HepG2 (cell line): ENCODE data around the gene PCAT6. TPM values are rescaled to one million over a fixed set of nuclear protein-coding genes. Genes with fewer than 3 reads are reported as not detected.

Experiments used
- ATAC-seq: fragments of 200-7000 bp; cut with Tn5 transposase; 3 replicates; pipeline ENCODE4 v1.9.1; 2020; ENCODE audit warnings: mild to moderate bottlenecking, moderate library complexity
- BruUV-seq: library from RNA; stranded (reverse); fragments of 400-500 nt; replicated peaks from 2 replicates; lab custom pipeline; 2021; lab: Mats Ljungman, UMichigan
- CTCF ChIA-PET: fragments of 300-600 bp; formaldehyde crosslinking; extraction: SDS; loops from one replicate; lab custom pipeline; 2021; ENCODE audit warnings: low total read pairs, inconsistent platforms, low intra/inter-chr PET ratio; lab: Yijun Ruan, JAX
- POLR2A ChIA-PET: fragments of 350-600 bp; sonication (Branson Sonifier 250); formaldehyde crosslinking; loops from one replicate; lab custom pipeline; 2020; ENCODE audit warnings: antibody characterized with exemption, inconsistent platforms; lab: Yijun Ruan, JAX
- DNase-seq: peaks from one replicate; pipeline ENCODE4 v3.0.0-alpha.2; 2015; ENCODE audit warnings: low spot score
- FAIRE-seq: peaks from 3 replicates; lab custom pipeline; 2011; peaks lifted over from hg19 to GRCh38; lab: Jason Lieb, UNC
- H2AFZ ChIP-seq: one replicate; pipeline ENCODE4 v1.6.1; 2011; ENCODE audit warnings: low read length, inconsistent platforms
- H3K27ac ChIP-seq: fragments of 300-600 bp; 3 replicates; pipeline ENCODE4 v1.8.0; 2011; ENCODE audit warnings: mixed run types, mild to moderate bottlenecking, mixed read lengths, low read length, inconsistent platforms; ENCODE audit not compliant: insufficient read depth; ENCODE audit errors: extremely low read length
- H3K27me3 ChIP-seq, 2 experiments: fragments of 200-600 bp in 1 of 2; 2 replicates in 1 of 2; 3 replicates in 1 of 2; pipeline versions ENCODE4 v1.6.0 to v1.8.0; 2011; ENCODE audit warnings: low read length in 2 of 2, mild to moderate bottlenecking in 2 of 2, moderate library complexity in 2 of 2, inconsistent platforms in 1 of 2; ENCODE audit not compliant: insufficient read depth in 2 of 2, control insufficient read depth in 1 of 2
- H3K36me3 ChIP-seq, 2 experiments: fragments of 200-600 bp in 1 of 2; replicated peaks in 1 of 2; 2 replicates in 1 of 2; 3 replicates in 1 of 2; pipeline versions ENCODE4 v1.5.1 to v1.8.0; 2011; ENCODE audit warnings: low read length in 2 of 2, inconsistent platforms in 1 of 2; ENCODE audit not compliant: insufficient read depth in 2 of 2, control insufficient read depth in 1 of 2
- H3K4me1 ChIP-seq: 2 replicates; pipeline ENCODE4 v1.5.1; 2012; ENCODE audit warnings: low read length, inconsistent platforms; ENCODE audit not compliant: insufficient read depth
- H3K4me2 ChIP-seq: 2 replicates; pipeline ENCODE4 v1.6.0; 2011; ENCODE audit warnings: low read depth, low read length, inconsistent platforms
- H3K4me3 ChIP-seq, 3 experiments: fragments of 200-600 bp in 1 of 3; sonication (generic), shearing (Covaris generic) in 1 of 3; replicated peaks in 1 of 3; 2 replicates each; pipeline ENCODE4 v1.5.1; 2011 to 2016; ENCODE audit warnings: low read length in 3 of 3, inconsistent platforms in 2 of 3, low read depth in 2 of 3, mild to moderate bottlenecking in 2 of 3, control low read depth in 1 of 3, mixed read lengths in 1 of 3; ENCODE audit not compliant: insufficient read depth in 1 of 3
- H3K79me2 ChIP-seq: one replicate; pipeline ENCODE4 v1.6.1; 2011; ENCODE audit warnings: low read length, inconsistent platforms; ENCODE audit not compliant: insufficient read depth
- H3K9ac ChIP-seq: 2 replicates; pipeline ENCODE4 v1.6.0; 2011; ENCODE audit warnings: mild to moderate bottlenecking, low read depth, low read length, inconsistent platforms; ENCODE audit not compliant: insufficient read depth
- H3K9me3 ChIP-seq: 2 replicates; pipeline ENCODE4 v1.5.1; 2012; ENCODE audit warnings: mild to moderate bottlenecking, low read length
- H4K20me1 ChIP-seq: 2 replicates; pipeline ENCODE4 v1.6.0; 2011; ENCODE audit warnings: inconsistent platforms, mild to moderate bottlenecking, low read length, moderate library complexity; ENCODE audit not compliant: insufficient read depth
- BORCS8-MEF2B ChIP-seq: sonication (generic); formaldehyde crosslinking; IDR thresholded peaks from 2 replicates; pipeline ENCODE4 v1.8.0; 2022; ENCODE audit warnings: mild to moderate bottlenecking, missing genetic modification reagents
- CREM ChIP-seq, 2 experiments: sonication (generic) in 1 of 2; formaldehyde crosslinking in 1 of 2; IDR thresholded peaks; 2 replicates each; pipeline versions ENCODE4 v1.4.0 to v1.6.1; 2016 to 2020; ENCODE audit warnings: antibody characterized with exemption in 1 of 2, mild to moderate bottlenecking in 1 of 2, missing genetic modification reagents in 1 of 2
- EHMT2 ChIP-seq: fragments of 200-600 bp; sonication (generic); IDR thresholded peaks from 2 replicates; pipeline ENCODE4 v1.7.0; 2017; ENCODE audit warnings: antibody characterized with exemption, low read depth, low read length, borderline replicate concordance
- HOMEZ ChIP-seq: IDR thresholded peaks from 2 replicates; pipeline ENCODE4 v1.6.1; 2016; ENCODE audit warnings: low read depth
- JUNB ChIP-seq: sonication (generic); formaldehyde crosslinking; IDR thresholded peaks from 2 replicates; pipeline ENCODE4 v1.8.0; 2022; ENCODE audit warnings: missing genetic modification reagents, mild to moderate bottlenecking, borderline replicate concordance
- KLF13 ChIP-seq: sonication (generic); formaldehyde crosslinking; IDR thresholded peaks from 2 replicates; pipeline ENCODE4 v1.4.0; 2020; ENCODE audit warnings: mild to moderate bottlenecking, missing genetic modification reagents
- NR2F1 ChIP-seq, 2 experiments: fragments of 450-650 bp in 1 of 2; formaldehyde crosslinking in 1 of 2; IDR thresholded peaks; 2 replicates each; pipeline versions ENCODE4 v1.5.0 to v1.6.1; 2016 to 2020; ENCODE audit warnings: mild to moderate bottlenecking in 1 of 2, missing compliant biosample characterization in 1 of 2, missing genetic modification reagents in 1 of 2, moderate library complexity in 1 of 2
- PLRG1 ChIP-seq: fragments of 450-650 bp; conservative IDR thresholded peaks from 2 replicates; pipeline ENCODE4 v1.6.1; 2016
- RBAK ChIP-seq: sonication (generic); formaldehyde crosslinking; IDR thresholded peaks from 2 replicates; pipeline ENCODE4 v1.5.1; 2020; ENCODE audit warnings: mild to moderate bottlenecking, missing genetic modification reagents
- ZFP36L1 ChIP-seq: sonication (generic); formaldehyde crosslinking; IDR thresholded peaks from 2 replicates; pipeline ENCODE4 v1.8.0; 2022; ENCODE audit warnings: mild to moderate bottlenecking, missing genetic modification reagents, moderate library complexity
- ZKSCAN5 ChIP-seq: sonication (generic); formaldehyde crosslinking; IDR thresholded peaks from 2 replicates; pipeline ENCODE4 v1.5.1; 2020; ENCODE audit warnings: mild to moderate bottlenecking, missing genetic modification reagents
- ZNF235 ChIP-seq: sonication (generic); formaldehyde crosslinking; IDR thresholded peaks from 2 replicates; pipeline ENCODE4 v1.8.1; 2023; ENCODE audit warnings: mild to moderate bottlenecking, missing genetic modification reagents, borderline replicate concordance
- ZNF563 ChIP-seq: sonication (generic); formaldehyde crosslinking; IDR thresholded peaks from 2 replicates; pipeline ENCODE4 v1.8.0; 2022; ENCODE audit warnings: mild to moderate bottlenecking, moderate library complexity, missing genetic modification reagents
- ZNF598 ChIP-seq: sonication (generic); formaldehyde crosslinking; IDR thresholded peaks from 2 replicates; pipeline ENCODE4 v1.5.1; 2020; ENCODE audit warnings: mild to moderate bottlenecking, missing genetic modification reagents, borderline replicate concordance
- ZUFSP ChIP-seq: sonication (generic); formaldehyde crosslinking; IDR thresholded peaks from 2 replicates; pipeline ENCODE4 v1.9.0; 2021; ENCODE audit warnings: missing genetic modification reagents, mild to moderate bottlenecking, borderline replicate concordance
- WGBS: methylation state at CpG from one replicate; pipeline ENCODE4 v1.1.6; 2017; ENCODE audit warnings: low lambda C conversion rate; 5-methylcytosine and 5-hydroxymethylcytosine counted together
- in situ Hi-C: cut with HindIII; loops from 2 replicates; pipeline ENCODE4 v1.10.0; 2017; ENCODE audit warnings: low pct_unique_long_range_greater_than_20kb; ENCODE audit not compliant: extremely low pct_ligation_motif_present
- intact Hi-C: fragments of 100-400 bp; cut with micrococcal nuclease; formaldehyde crosslinking; loops from one replicate; pipeline ENCODE4 v1.10.0; 2022; ENCODE audit not compliant: unreplicated experiment
- polyA plus RNA-seq, 8 experiments: library from polyadenylated mRNA; depleted of rRNA in 3 of 8; stranded (reverse) in 7 of 8; unstranded in 1 of 8; fragments of >200 nt; fragmentation: Illumina TruSeq in 4 of 8; extraction: Trizol in 4 of 8; gene quantifications; 2 replicates each; pipeline versions ENCODE4 v1.2.1 to v1.2.3, GENCODE V29; 2011 to 2016; ENCODE audit warnings: low read depth in 4 of 8, missing spikeins in 1 of 8, mixed read lengths in 1 of 8; ENCODE audit not compliant: insufficient read depth in 1 of 8
- total RNA-seq, 5 experiments: library from RNA; depleted of rRNA; stranded (reverse); fragments of >200 nt; fragmentation: Illumina TruSeq; extraction: Trizol; gene quantifications; 2 replicates each; pipeline ENCODE4 v1.2.3, GENCODE V29; 2016; ENCODE audit warnings: low read depth in 1 of 5
- TF ChIP-seq, protein P1 (sequence below): sonication (generic); formaldehyde crosslinking; IDR thresholded peaks from 2 replicates; pipeline ENCODE4 v1.5.1; 2020; ENCODE audit warnings: mild to moderate bottlenecking, moderate library complexity, missing genetic modification reagents

The PCAT6 gene
- total and polyA plus RNA-seq, 2 of the 13 experiments (the other 11 are each of a cell fraction or from before 2014, with no cell fraction given), result 0.60 to 4.4 TPM

- Histone ChIP-seq H3K36me3 (peaks cover 1 to 12% of the 10 kb centered on the region in 2 experiments; a peak in 2 of 5 replicates), H3K79me2 (peaks cover 10% of the 10 kb centered on the region), H3K4me2 (no peak overlapping the region), H3K4me1 (peaks cover 59% of the 10 kb centered on the region), H2AFZ (no peak overlapping the region), H3K9ac (no peak overlapping the region), H4K20me1 (no peaks in the 10 kb centered on the region), H3K27ac (peak overlapping the region; percentile 62), H3K27me3 (no peaks in the 10 kb centered on the region), H3K9me3 (no peaks in the 10 kb centered on the region), H3K4me3 (no peak overlapping the region)
- WGBS, result 100% methylated on average over 2 of the region's 2 CpGs
- POLR2A ChIA-PET, result no interaction called here
- FAIRE-seq (no peak), ATAC-seq (no peak), DNase-seq (no peak)
- no TSS peak for BruUV-seq
- TF ChIP-seq ZNF563 (CRISPR knock-in tag), result no peak
- TF ChIP-seq BORCS8-MEF2B (CRISPR knock-in tag), result no peak
- no peak for TF ChIP-seq KLF13 (CRISPR knock-in tag)
- TF ChIP-seq RBAK (CRISPR knock-in tag), result no peak
- TF ChIP-seq, protein P1, sequence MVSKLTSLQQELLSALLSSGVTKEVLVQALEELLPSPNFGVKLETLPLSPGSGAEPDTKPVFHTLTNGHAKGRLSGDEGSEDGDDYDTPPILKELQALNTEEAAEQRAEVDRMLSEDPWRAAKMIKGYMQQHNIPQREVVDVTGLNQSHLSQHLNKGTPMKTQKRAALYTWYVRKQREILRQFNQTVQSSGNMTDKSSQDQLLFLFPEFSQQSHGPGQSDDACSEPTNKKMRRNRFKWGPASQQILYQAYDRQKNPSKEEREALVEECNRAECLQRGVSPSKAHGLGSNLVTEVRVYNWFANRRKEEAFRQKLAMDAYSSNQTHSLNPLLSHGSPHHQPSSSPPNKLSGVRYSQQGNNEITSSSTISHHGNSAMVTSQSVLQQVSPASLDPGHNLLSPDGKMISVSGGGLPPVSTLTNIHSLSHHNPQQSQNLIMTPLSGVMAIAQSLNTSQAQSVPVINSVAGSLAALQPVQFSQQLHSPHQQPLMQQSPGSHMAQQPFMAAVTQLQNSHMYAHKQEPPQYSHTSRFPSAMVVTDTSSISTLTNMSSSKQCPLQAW (CRISPR knock-in tag), result no peak
- TF ChIP-seq PLRG1, result no peak
- no peak for TF ChIP-seq EHMT2
- no peak for TF ChIP-seq ZNF598 (CRISPR knock-in tag)
- TF ChIP-seq JUNB (CRISPR knock-in tag), result no peak
- TF ChIP-seq CREM (IDR thresholded peaks at IDR 0.05), result no peak
- TF ChIP-seq CREM (CRISPR knock-in tag; IDR thresholded peaks at IDR 0.05), result no peak
- no peak for TF ChIP-seq ZUFSP (CRISPR knock-in tag)
- TF ChIP-seq HOMEZ (CRISPR knock-in tag), result no peak
- no peak for TF ChIP-seq ZNF235
- no peak for TF ChIP-seq ZKSCAN5
- TF ChIP-seq ZFP36L1 (CRISPR knock-in tag), result no peak
- TF ChIP-seq NR2F1 (CRISPR knock-in tag; IDR thresholded peaks at IDR 0.05), result no peak
- CTCF ChIA-PET, result no interaction called here
- in situ Hi-C loops, result loop anchor here (5.0 kb wide), 1 partner anchor 44 kb away; the partner anchor contains the start of gene PCAT6
- intact Hi-C loops, result no loop called here
Observed at GRCh38 chr1:202856014-202856413, 45.3 kb downstream of the PCAT6 start.
